NOMO-1 treated with DMSO at 0.1 percent for 48 hours (cell line): ENCODE measurements around the gene RNASE11.
"Not testable (repeated sequence)": the region's sequence is repeated elsewhere in the genome, so short reads cannot be mapped to it uniquely, and the experiment has no call there.

ENCODE experiments used
- DNase-seq: peaks from one replicate; lab custom pipeline; 2025; ENCODE audit not compliant: unreplicated experiment; lab: John Stamatoyannopoulos, UW

RNASE11 gene

DNA sequence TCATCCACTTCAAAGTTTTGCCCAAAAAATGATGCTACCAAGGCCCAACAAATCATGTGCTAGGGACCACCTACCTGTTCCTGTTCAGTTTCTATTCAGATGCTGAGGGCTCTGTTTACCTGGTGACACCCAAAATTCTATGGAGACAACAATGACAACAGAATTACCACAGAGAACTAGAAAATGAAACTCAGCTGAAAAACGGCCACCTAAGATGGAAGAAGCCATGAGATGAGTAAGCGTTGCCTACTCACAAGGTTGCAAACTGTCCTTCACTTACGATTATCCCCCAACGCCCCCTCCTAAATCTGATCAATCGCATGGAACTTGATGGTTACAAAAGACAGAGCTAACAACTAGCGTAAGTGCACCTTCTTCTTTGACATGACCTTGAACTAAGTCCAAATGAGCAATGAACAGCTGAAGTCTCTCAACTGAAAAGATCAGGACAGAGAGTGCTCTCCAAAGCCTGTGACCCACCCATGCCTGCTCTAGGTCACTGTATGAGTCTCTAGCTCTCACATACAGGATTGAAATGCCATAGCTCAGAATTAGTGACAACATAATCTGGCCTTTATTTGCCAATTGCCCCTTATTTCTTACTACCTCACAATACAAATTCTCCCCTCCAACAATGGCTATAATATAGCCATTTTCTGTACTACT is at the start of gene RNASE11:
TSS of gene RNASE11 (minus strand) at position 513 of the 666 bp plus-strand sequence.
- no peak for DNase-seq

DNA sequence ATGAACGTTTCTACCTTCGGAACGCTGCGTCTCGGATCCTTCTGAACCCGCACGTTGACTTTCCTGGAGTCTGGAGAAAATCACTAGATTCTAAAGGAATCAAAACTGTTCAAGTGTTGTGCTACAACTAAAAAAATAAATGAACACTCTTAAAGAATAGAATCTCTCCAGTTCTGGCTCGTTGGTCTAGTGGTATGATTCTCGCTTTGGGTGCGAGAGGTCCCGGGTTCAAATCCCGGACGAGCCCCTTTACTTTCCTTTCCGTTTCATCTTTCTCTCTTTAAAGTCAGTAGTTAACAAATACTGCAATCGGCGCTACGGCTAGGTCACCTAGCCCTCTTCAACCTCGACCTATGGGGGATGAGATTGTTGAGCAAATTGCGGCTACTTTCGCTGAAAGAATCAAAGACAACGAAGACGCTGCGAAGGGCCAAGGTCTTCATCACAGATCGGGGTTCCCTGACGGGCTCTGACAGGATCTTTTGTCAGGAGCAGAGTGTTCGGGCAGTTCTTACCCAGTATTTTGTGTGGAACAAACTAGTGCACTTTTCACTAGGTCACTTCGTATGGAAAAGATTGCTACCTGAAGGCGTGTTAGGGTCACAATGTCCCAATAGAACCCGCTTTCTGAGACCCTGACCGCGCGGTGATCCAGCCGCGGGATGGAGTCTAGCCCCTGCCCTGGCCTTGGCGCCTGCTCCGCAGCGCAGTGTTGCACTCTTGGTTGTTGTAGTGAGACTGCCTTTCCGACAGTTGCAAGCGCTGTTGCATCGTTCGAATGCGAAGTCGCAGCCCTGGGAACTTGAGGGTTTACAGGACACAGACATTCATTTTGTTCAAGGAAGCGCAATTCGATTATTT is 45.3 kb upstream of the RNASE11 start:
- DNase-seq, result peak; percentile 75

DNA sequence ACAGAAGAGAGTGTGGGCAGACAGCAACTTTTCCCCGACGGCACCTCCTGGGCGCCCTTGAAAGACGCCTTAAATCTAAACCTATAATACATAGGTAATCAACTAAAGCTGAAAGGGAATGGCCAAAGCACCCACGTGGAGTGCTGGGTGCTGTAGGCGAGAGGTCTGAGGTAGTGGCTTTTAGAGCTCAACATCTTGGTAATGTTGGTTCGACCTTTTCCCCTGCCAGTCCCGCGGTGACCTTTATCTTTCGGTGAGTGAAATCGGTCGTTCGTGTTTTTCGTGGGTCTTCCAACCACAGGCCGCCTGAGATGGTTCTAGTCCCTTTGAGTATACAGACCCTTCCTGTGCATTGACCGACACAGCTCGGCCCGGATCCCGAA is 44.6 kb upstream of the RNASE11 start:
- DNase-seq, result no peak

DNA sequence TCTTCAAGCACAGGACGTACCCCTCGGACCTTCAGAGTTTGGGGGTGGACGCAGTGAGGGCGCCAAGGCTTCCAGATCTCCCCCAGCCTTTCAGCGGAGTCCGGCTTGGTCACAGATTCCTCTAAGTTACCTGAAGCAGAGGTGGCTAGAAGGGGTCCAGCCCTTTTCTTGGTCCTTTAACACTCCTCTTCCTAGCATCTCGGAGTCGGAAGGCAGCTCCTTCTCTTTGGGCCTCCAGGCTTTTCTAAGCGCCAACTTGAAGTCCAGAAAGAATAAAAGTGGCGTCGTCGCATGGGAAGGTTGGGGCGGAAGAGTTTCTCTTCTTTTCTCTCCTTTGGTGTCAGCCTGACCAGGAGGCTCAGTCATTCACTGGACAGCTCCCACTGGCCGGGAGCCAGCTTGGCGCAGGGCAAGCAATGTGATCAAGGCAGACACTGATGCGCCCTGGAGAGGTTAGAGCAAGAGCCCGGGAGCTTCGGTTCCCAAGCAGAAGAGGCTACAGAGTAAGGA is 44.1 kb upstream of the RNASE11 start:
- DNase-seq, result peak; percentile 24

DNA sequence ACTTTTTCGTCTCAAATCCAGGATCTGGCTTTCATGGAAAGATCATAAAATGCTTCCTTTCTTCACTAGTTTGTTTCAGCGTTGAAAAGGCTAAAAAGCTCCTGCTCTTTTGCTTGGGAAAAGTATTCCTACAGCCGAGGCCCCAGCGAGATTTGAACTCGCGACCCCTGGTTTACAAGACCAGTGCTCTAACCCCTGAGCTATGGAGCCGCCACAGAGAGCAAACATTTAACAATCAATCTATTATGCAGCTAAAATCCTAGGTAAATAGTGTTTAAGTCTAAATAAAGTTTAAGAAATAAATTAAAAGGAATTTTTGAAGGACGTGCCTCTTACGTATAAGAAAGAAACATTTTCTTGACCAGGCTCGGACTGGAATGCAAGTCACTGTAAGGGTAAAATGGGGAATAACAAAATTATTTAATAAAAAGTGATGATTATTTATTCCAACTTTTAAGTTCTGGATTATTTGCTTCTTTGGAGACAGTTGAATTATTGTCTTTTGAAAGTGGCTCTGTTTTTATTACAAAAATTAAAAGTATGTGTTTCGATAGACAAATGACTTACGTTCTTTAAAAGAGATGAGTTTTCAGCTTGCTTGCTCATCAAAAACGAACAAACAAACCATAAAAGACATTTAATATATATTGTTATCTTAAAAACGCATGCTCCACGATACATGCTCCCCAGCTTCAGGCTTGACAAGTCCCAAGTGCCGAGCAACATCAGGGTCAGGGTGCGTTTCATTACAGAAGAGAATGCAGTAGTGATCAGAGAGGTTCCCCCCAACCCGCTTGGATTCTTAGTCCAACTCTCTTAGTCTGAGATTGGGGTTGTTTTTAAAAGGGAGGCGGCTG is 43.5 kb upstream of the RNASE11 start:
- peak; percentile 37 for DNase-seq

DNA sequence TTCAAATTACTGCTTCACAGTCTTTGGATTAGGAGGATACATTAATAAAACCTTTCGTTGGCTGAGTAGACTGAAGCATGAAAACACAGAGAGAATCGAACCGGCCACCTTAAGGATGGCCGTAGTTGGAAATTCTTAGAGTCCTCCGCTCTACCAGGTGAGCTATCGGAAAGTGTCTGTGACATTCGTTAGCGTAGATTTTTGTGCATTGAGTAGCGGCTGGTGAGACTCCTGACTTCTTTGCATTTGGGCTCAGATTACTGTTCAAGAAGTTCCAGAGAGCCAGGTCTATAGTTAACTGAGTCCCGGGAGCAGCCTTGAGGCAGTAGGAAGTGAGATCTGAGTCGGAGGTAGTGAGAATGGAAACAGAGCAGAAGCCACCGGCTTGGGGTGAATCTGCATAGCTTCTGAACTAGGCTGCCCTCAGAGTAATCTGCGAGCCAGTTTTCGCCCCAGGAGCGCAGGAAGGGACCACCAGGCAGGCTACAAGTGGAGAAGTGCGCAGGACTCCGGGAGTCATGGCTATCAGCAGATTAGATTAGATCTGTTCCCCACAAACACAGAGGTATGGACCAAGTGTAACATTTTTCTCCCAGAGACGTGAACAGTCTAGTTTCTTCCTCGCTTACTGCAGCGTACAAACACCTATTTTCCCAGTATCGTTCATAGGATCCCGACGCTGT is 42.7 kb upstream of the RNASE11 start:
- DNase-seq, result peak; percentile 29

DNA sequence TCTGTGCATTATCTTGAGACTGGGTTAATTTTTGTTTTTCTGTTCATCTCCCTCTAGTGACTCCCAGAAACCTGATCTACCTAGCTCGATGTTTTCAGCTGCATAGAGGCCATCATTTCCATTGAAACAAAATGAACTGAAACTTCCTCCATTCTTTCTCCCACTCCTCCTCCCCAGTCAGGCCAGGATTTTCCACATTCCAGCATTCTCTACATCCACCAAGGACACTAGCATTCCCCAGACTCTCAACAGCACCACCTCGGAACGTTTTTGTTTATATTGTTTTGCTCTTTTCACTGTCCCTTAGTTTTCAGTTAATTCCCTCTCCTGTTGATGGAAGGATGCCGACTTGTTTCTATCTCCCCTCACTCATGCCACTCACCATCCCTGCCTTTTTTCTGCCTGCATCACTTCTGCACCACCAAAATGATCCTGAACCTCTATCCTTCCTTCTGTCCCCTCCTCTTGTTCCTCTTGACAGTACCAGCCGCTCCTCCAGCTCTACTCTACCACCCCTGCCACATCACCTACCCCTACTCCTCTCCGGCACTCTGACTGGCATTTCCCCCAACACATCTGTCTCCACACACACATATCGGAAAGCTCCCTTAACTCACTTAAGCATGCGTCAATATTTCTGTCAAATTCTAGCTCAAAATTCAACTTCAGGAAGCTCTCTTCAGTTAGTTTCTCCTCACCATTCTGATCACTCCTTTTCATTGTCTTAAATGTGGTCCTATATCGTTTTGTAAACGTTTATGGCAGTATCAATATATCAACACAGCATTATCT is 40.5 kb upstream of the RNASE11 start:
- no peak for DNase-seq

DNA sequence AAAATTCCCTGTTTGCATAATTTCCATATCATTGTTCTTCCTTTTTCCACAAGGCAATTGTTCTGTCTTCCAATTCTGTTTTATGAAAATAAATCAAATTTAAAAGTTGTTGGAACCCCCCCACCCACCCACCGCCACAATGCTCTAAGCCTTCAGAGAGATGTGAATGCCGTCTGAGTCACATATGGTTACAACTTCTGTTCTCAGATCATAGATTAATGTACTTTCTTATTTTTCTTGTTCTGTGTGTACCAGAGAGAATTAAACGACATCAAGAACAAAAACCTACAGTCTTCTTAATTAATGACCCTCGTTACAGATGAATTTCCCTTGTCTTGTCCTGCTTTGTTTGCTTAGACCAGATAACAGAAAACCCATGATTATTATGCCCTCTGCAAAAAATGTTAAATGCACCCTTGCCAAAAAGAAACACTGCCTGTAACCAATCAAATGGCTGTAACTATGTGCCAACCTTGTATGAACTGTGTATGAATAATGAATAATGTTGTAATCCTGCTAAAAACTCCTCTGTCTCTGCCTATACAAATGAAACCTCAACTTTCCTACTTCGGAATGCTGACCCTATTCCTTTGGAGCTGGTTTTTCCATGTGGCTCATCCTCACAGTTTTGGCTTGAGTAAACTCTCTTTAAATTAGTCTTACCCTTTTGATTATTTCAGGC is 39.7 kb upstream of the RNASE11 start:
- no peak for DNase-seq

DNA sequence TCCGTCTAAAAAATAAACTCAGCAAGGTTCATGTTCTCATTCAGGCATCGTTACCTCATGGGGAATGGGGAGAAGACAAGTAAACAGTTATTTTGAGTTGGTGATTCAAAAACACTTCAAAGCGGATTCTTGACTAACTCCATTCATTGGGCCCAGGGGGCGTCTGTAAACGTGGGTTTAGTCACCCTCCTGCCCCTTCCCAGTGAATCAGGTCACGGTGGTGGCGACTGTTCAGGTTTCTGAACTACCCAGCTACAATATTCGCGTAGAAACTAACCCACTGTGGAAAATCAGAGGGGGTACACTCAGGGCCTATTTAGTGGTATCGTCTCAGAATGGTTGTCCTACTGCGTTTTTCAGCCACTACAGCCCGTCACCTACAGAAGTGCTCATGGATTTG is 38.5 kb upstream of the RNASE11 start:
- DNase-seq, result no peak

DNA sequence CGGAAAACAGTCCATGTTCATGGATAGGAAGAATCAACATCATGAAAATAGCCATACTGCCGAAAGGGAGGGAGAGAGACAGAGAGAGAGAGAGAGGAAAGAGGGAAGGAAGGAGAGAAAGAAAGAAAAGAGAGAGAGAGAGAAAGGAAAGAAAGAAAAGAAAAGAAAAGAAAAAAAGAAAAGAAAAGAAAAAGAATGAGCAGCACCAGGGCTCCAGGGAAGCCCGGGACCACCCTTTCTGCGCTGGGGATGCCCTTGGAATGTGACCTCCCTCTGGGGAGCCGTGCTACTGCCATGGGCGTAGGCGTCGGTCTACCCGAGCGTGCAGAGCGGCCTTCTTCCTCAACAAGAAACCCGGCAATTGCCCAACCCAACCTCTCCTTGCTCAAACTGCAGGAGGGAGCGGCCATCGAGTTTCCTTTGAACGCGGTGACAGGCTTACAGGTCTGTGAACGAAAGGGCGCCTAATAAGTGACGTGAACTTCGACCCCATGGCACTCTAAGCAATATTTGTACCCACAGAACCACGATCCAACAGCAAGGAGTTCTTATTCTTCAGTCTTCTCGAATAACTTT is 36.8 kb upstream of the RNASE11 start:
- DNase-seq, result peak; percentile 86

DNA sequence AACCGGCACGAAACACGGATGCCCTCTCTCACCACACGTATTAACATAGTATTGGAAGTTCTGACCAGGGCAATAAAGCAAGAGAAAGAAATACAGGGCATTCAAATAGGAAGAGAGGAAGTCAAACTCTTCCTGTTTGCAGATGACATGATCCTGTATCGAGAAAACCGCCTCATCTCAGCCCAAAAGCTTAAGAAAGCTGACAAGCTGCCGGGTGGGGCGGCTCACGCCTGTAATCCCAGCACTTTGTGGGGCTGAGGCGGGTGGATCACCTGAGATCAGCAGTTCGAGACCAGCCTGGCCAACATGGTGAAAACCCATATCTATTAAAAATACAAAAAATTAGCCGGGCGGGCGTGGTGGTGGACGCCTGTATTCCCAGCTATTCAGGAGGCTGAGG is 36.0 kb upstream of the RNASE11 start:
- peak; percentile 46 for DNase-seq

DNA sequence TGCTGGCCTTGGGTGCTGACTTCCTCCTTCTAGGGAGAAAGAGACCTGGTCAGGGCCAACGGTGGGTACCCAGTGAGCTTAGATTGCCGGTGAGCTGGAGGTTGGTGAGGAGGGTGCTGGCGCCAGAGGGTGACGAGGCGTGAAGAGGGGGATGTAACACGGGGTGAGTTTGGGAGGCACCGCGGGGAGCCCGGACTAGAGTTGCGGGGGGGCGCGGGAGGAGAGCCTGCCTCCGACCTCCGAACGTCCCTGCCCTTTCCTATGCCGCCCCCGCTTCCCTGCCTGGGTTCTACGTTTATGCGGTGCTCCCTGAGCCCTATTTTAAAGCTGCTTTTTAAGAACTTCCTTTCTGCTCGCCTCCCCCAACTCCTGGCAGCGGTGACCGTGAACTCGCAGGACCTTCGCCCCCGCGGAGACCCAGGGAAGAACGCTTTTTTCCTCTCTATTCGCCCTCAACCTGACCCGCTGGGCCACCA is 35.1 kb upstream of the RNASE11 start:
- no peak for DNase-seq

DNA sequence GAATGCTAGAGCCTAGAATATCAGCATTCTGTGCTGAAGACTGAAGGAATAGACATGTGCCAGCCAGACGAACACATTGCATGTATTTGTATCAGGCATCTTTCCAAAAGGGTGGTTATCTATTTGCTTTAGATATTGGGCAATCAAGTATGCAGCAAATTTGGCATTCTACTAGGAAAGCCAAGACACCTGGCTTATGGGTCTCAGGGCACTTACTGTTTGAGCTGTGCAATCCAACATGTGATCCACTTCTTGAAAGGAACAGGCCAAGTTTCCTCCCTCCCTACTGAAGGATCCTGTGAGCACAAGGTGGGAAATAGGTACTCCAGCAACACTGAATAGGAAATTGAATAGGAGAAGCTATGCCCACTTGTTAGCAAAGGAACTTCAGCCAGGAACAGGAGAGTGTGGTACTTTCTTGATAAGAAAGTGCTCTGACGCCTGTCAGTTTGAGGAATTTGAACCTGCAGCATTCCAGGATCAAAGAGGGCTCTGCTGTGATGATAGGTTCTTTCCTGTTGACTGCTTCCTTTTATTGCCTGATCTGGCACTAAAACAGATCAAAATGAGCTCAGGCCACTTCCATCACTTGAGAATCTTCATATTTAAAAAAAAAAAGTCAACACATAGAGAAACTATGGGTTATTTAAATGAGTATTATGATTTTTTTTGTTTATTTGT is 33.1 kb upstream of the RNASE11 start:
- DNase-seq, result no peak

DNA sequence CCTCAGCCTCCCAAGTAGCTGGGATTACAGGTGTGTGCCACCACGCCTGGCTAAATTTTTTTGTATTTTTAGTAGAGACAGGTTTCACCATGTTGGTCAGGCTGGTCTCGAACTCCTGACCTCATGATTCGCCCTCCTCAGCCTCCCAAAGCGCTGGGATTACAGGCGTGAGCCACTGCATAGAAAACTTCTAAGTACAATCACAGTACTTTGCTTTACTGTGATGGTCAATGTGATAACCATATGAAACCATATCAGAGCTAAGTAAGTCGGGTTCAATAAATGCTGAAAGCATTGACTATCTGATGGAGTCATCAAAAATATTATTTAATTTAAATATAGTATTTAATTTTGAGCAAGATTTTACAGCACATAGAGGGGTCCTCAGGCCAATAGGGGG is 31.9 kb upstream of the RNASE11 start:
- not testable (repeated sequence) for DNase-seq

DNA sequence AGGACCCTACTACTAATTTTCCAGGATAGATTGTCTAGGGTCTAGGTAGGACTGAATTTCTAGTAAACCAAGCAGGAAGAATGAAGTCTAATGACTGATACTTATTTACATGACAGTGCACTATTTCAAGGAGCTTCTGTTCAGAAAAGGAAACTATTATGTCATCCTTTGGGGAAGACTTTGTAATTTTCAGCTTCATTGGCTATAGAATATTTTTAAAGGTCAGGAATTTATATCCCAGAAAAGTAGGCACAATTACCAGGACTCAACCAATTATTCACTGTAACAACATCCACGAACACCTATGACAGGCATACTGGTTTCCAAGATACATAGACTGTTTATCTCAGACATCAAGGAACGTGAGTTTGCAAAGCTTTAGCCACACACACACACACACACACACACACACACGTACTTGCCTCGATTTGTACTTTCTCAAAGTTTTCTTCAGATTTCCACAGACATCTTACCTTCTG is 30.5 kb upstream of the RNASE11 start:
- peak; percentile 45 for DNase-seq

DNA sequence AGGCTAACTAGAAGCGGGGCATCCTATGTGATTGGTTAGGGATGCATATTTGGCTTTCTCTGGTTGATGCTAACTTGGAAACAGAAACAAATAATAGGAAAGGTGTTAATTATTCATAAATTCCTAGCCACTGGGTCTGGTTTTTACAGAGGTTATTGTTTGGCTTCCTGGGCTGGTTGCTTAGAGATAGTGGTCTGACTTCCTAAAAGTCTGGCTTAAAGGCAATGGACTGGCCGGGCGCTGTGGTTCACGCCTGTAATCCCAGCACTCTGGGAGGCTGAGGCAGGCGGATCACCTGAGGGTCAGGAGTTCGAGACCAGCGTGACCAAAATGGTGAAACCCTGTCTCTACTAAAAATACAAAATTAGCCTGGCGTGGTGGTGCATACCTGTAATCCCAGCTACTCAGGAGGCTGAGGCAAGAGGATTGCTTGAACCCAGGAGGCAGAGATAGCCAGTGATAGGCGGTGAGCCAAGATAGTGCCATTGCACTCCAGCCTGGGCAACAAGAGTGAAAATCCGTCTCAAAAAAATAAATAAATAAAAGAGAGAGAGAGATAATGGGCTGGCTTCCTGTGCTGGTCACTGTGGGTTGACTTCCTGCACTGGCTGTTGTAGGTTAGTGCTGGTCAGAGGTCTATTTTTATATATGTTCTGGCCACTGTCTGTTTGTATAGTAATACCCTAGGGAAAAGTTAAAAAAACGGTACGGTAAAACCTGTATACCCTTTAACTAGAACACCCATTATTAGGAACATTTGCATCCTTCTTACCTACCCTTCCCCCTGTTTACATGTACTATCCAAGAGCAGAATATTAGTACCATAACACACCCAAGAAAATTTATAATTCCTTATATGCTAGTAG is 29.6 kb upstream of the RNASE11 start:
- DNase-seq, result no peak

DNA sequence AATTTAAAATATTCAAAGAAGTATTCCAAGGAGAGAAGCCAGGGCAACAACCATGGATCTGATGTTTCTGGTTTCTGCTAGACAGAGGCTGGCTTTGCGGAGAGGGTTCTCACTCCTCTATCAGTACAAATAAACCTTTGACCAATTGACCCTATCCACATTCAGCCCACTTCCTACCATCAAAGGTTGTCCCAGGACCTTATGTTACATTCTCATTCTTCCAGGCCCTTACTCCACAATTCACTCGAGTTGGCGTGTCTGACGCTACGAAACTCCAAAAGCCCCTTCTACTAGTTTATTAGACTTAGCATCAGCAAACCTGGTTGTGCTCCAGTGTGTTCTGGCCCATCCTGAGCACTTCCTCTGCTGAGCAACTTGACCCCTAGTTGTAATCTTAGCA is 28.2 kb upstream of the RNASE11 start:
- DNase-seq, result no peak
